Parathyroid adenoma (tissue), 2 donors: ENCODE data around the gene KLF5.

Experiments
- H2AFZ ChIP-seq: fragments of 300-600 bp; sonication (generic); one replicate; pipeline ENCODE4 v1.7.0; 2017; ENCODE audit warnings: antibody characterized with exemption, mild to moderate bottlenecking
- H3K27ac ChIP-seq: fragments of 300-600 bp; sonication (generic); one replicate; pipeline ENCODE4 v1.7.0; 2017
- H3K27me3 ChIP-seq: fragments of 300-600 bp; sonication (generic); one replicate; pipeline ENCODE4 v1.7.0; 2017; ENCODE audit warnings: low read length; ENCODE audit not compliant: control insufficient read depth, insufficient read depth
- H3K36me3 ChIP-seq: fragments of 300-600 bp; sonication (generic); one replicate; pipeline ENCODE4 v1.7.0; 2017; ENCODE audit warnings: low read length; ENCODE audit not compliant: control insufficient read depth, insufficient read depth
- H3K4me1 ChIP-seq: fragments of 300-600 bp; sonication (generic); one replicate; pipeline ENCODE4 v1.7.0; 2017; ENCODE audit warnings: control low read depth
- H3K4me2 ChIP-seq: fragments of 300-600 bp; sonication (generic); one replicate; pipeline ENCODE4 v1.7.0; 2017; ENCODE audit warnings: low read length
- H3K4me3 ChIP-seq: fragments of 300-600 bp; sonication (generic); one replicate; pipeline ENCODE4 v1.7.0; 2017; ENCODE audit warnings: low read depth, low read length
- H3K79me2 ChIP-seq: fragments of 300-600 bp; sonication (generic); one replicate; pipeline ENCODE4 v1.7.0; 2017; ENCODE audit warnings: control low read depth
- H3K9ac ChIP-seq: fragments of 300-600 bp; sonication (generic); one replicate; pipeline ENCODE4 v1.7.0; 2017; ENCODE audit warnings: mild to moderate bottlenecking
- H3K9me3 ChIP-seq: fragments of 300-600 bp; sonication (generic); one replicate; pipeline ENCODE4 v1.7.0; 2017; ENCODE audit warnings: low read length; ENCODE audit not compliant: control insufficient read depth
- CTCF ChIP-seq: fragments of 300-600 bp; sonication (generic); IDR thresholded peaks from one replicate; pipeline ENCODE4 v1.7.0; 2017; ENCODE audit warnings: antibody characterized with exemption, mild to moderate bottlenecking
- donor health status: primary hyperparathyroidism.

Gene KLF5

GRCh38 chr13:73077865-73078264, 19.1 kb downstream of the KLF5 start:
- H3K4me3 ChIP-seq = no peak overlapping the region
- H3K4me1 ChIP-seq = no peaks in the 10 kb centered on the region
- H3K79me2 ChIP-seq = no peaks in the 10 kb centered on the region
- no peak overlapping the region for H2AFZ ChIP-seq
- H3K27me3 ChIP-seq = no peaks in the 10 kb centered on the region
- H3K9me3 ChIP-seq = no peaks in the 10 kb centered on the region
- no peak overlapping the region for H3K27ac ChIP-seq
- H3K4me2 ChIP-seq = no peak overlapping the region
- no peak for TF ChIP-seq CTCF
- no peak overlapping the region for H3K9ac ChIP-seq
- H3K36me3 ChIP-seq = no peaks in the 10 kb centered on the region

- no peak overlapping the region for H2AFZ ChIP-seq
- H3K27me3 ChIP-seq = no peaks in the 10 kb centered on the region
- no peaks in the 10 kb centered on the region for H3K4me1 ChIP-seq
- H3K9me3 ChIP-seq = no peaks in the 10 kb centered on the region
- H3K4me2 ChIP-seq = no peak overlapping the region
- no peak overlapping the region for H3K4me3 ChIP-seq
- no peak for TF ChIP-seq CTCF
- no peaks in the 10 kb centered on the region for H3K79me2 ChIP-seq
- H3K27ac ChIP-seq = no peak overlapping the region
- no peaks in the 10 kb centered on the region for H3K36me3 ChIP-seq
- no peak overlapping the region for H3K9ac ChIP-seq
Observed at GRCh38 chr13:73079359-73079758, 20.6 kb downstream of the KLF5 start.

GRCh38 chr13:73081256-73081915, 22.6 kb downstream of the KLF5 start:
- Histone ChIP-seq H3K4me2 (no peak overlapping the region), H3K27me3 (no peaks in the 10 kb centered on the region), H3K4me3 (no peak overlapping the region), H3K36me3 (no peaks in the 10 kb centered on the region), H3K27ac (no peak overlapping the region), H2AFZ (no peak overlapping the region), H3K9me3 (no peaks in the 10 kb centered on the region), H3K79me2 (no peaks in the 10 kb centered on the region), H3K4me1 (no peaks in the 10 kb centered on the region), H3K9ac (no peak overlapping the region)
- TF ChIP-seq CTCF = no peak

GRCh38 chr13:73082471-73082870, 23.7 kb downstream of the KLF5 start:
- no peak overlapping the region for H3K4me3 ChIP-seq
- H3K27me3 ChIP-seq = no peaks in the 10 kb centered on the region
- no peaks in the 10 kb centered on the region for H3K9me3 ChIP-seq
- no peak overlapping the region for H3K9ac ChIP-seq
- H3K79me2 ChIP-seq = no peaks in the 10 kb centered on the region
- no peaks in the 10 kb centered on the region for H3K36me3 ChIP-seq
- no peak for TF ChIP-seq CTCF
- H3K4me2 ChIP-seq = no peak overlapping the region
- no peak overlapping the region for H2AFZ ChIP-seq
- H3K27ac ChIP-seq = no peak overlapping the region
- no peaks in the 10 kb centered on the region for H3K4me1 ChIP-seq

- no peaks in the 10 kb centered on the region for H3K9me3 ChIP-seq
- H3K27me3 ChIP-seq = no peaks in the 10 kb centered on the region
- H3K36me3 ChIP-seq = no peaks in the 10 kb centered on the region
- H3K27ac ChIP-seq = no peak overlapping the region
- no peak overlapping the region for H2AFZ ChIP-seq
- no peaks in the 10 kb centered on the region for H3K4me1 ChIP-seq
- H3K4me2 ChIP-seq = no peak overlapping the region
- no peaks in the 10 kb centered on the region for H3K79me2 ChIP-seq
- H3K9ac ChIP-seq = no peak overlapping the region
- no peak for TF ChIP-seq CTCF
- no peak overlapping the region for H3K4me3 ChIP-seq
Observed at GRCh38 chr13:73082895-73083294, 24.1 kb downstream of the KLF5 start.
